ENCODE data around the gene ANXA6. TPM values are rescaled to one million over a fixed set of nuclear protein-coding genes. Genes with fewer than 3 reads are reported as not detected.

ANXA6 gene
- polyA plus RNA-seq, 1 of the 3 experiments (the other 2 are of a cell fraction): 87.5 TPM

DNA sequence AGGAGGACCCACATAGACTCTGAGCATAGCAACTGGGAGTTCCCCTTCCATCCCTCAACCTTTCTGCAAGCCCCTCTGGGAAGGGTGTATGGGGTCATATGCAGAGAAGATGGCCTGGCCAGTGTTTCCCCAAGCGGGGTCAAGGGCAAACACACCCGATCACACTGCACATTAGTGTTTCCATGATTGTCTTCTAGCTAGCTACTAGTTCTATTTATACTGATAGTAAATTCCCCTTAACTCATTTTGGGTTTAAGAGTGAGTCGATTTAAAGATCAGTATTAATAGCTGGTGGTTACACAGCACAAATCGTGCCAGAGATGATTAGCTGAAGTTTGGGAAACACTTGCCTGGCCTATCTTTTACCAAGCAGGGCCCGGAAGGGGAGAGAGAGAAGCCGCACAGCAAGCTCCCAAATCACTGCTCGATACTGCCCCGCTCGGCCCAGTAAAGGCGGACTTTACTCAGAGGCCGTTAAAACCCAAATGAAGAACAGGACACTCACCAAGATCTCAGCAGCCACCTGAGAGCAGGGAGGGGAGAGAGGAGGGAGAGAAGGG, 47.4 kb downstream of the ANXA6 start (continued):
- TF ChIP-seq, protein P1, sequence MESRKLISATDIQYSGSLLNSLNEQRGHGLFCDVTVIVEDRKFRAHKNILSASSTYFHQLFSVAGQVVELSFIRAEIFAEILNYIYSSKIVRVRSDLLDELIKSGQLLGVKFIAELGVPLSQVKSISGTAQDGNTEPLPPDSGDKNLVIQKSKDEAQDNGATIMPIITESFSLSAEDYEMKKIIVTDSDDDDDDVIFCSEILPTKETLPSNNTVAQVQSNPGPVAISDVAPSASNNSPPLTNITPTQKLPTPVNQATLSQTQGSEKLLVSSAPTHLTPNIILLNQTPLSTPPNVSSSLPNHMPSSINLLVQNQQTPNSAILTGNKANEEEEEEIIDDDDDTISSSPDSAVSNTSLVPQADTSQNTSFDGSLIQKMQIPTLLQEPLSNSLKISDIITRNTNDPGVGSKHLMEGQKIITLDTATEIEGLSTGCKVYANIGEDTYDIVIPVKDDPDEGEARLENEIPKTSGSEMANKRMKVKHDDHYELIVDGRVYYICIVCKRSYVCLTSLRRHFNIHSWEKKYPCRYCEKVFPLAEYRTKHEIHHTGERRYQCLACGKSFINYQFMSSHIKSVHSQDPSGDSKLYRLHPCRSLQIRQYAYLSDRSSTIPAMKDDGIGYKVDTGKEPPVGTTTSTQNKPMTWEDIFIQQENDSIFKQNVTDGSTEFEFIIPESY (IDR thresholded peaks at IDR 0.05; ENCODE audit: borderline replicate concordance, low read depth): no peak
- TF ChIP-seq EZH2phosphoT487 (IDR thresholded peaks at IDR 0.05; ENCODE audit: borderline replicate concordance, low read depth) (no peak), GATA2 (CRISPR knock-in tag; IDR thresholded peaks at IDR 0.05) (no peak)

DNA sequence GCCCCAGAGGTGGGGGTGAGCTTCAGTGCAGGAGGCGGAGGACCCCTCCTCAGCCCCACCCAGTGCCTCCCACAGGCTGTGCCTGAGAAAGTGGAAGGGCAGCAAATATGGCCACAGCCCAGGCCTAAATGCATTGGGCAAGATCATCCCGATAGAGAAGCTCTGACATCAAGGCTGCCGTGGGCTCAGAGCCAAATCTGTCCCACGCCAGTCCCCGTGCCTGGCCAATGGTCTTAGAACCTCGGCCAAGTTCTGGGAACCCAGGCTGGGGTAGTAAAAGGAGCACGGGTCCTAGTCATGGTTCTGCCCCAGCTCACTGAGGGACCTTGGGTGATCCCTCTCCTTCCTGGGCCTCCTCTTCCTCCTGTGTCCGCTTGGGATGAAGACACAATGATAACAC, 49.0 kb downstream of the ANXA6 start:
- CTCF ChIA-PET: interaction anchor here (0.8 to 16.3 kb wide), 2 partner anchors 56 kb away, joined by 5 to 441 read pairs; no protein-coding TSS in a partner anchor
- Histone ChIP-seq H3K4me3 (ENCODE audit: low read depth in 2 of 2, low read length in 1 of 2) (no peak overlapping the region), H3K9me3 (no peaks in the 10 kb centered on the region), H3K79me2 (ENCODE audit: insufficient read depth) (no peaks in the 10 kb centered on the region), H3K27me3 (ENCODE audit: insufficient read depth) (no peaks in the 10 kb centered on the region), H3K4me2 (no peak overlapping the region), H3K27ac (ENCODE audit: low read depth in 2 of 2, low read length in 1 of 2) (no peak overlapping the region), H3K9me2 (no peaks in the 10 kb centered on the region), H4K20me1 (ENCODE audit: insufficient read depth) (no peaks in the 10 kb centered on the region), H3K4me1 (ENCODE audit: control insufficient read depth in 1 of 2, insufficient read depth in 2 of 2, low read depth in 1 of 2, low read length in 1 of 2) (peaks cover 0 to 3% of the 10 kb centered on the region in 2 experiments; a peak in 1 of 4 replicates), H3K9ac (no peak overlapping the region), H3K36me3 (replicated peaks in 1 of 2; ENCODE audit: control insufficient read depth in 1 of 2, insufficient read depth in 2 of 2, low read length in 1 of 2) (peaks cover 21 to 40% of the 10 kb centered on the region in 2 experiments), H3F3A (replicated peaks; ENCODE audit: insufficient read depth) (peaks cover under 1% of the 10 kb centered on the region), H2AFZ (ENCODE audit: low read depth) (no peak overlapping the region)
- WGBS (ENCODE audit: low lambda C conversion rate): 90% methylated on average over 7 of the region's 8 CpGs
- POLR2A ChIA-PET: no interaction called here
- DNase-seq: no peak
- TF ChIP-seq, protein P2, sequence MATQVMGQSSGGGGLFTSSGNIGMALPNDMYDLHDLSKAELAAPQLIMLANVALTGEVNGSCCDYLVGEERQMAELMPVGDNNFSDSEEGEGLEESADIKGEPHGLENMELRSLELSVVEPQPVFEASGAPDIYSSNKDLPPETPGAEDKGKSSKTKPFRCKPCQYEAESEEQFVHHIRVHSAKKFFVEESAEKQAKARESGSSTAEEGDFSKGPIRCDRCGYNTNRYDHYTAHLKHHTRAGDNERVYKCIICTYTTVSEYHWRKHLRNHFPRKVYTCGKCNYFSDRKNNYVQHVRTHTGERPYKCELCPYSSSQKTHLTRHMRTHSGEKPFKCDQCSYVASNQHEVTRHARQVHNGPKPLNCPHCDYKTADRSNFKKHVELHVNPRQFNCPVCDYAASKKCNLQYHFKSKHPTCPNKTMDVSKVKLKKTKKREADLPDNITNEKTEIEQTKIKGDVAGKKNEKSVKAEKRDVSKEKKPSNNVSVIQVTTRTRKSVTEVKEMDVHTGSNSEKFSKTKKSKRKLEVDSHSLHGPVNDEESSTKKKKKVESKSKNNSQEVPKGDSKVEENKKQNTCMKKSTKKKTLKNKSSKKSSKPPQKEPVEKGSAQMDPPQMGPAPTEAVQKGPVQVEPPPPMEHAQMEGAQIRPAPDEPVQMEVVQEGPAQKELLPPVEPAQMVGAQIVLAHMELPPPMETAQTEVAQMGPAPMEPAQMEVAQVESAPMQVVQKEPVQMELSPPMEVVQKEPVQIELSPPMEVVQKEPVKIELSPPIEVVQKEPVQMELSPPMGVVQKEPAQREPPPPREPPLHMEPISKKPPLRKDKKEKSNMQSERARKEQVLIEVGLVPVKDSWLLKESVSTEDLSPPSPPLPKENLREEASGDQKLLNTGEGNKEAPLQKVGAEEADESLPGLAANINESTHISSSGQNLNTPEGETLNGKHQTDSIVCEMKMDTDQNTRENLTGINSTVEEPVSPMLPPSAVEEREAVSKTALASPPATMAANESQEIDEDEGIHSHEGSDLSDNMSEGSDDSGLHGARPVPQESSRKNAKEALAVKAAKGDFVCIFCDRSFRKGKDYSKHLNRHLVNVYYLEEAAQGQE (IDR thresholded peaks at IDR 0.05; ENCODE audit: low read depth, low read length): no peak
- TF ChIP-seq, protein P3, sequence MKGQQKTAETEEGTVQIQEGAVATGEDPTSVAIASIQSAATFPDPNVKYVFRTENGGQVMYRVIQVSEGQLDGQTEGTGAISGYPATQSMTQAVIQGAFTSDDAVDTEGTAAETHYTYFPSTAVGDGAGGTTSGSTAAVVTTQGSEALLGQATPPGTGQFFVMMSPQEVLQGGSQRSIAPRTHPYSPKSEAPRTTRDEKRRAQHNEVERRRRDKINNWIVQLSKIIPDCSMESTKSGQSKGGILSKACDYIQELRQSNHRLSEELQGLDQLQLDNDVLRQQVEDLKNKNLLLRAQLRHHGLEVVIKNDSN (IDR thresholded peaks at IDR 0.05; ENCODE audit: borderline replicate concordance, low read depth): no peak
- TF ChIP-seq MXI1 (IDR thresholded peaks at IDR 0.05; ENCODE audit: low read depth, low read length) (no peak), NRF1 (IDR thresholded peaks at IDR 0.05; ENCODE audit: low read depth, low read length) (no peak), GATA2 (CRISPR knock-in tag; IDR thresholded peaks at IDR 0.05) (no peak), EZH2phosphoT487 (IDR thresholded peaks at IDR 0.05; ENCODE audit: borderline replicate concordance, low read depth) (no peak), ELF1 (IDR thresholded peaks at IDR 0.05) (no peak), TCF12 (IDR thresholded peaks at IDR 0.05) (no peak), EP300 (IDR thresholded peaks at IDR 0.05; ENCODE audit: borderline replicate concordance in 1 of 2, low read depth in 1 of 2, low read length in 1 of 2) (no peak), FOXJ3 (CRISPR knock-in tag; IDR thresholded peaks at IDR 0.05) (no peak)
- TF ChIP-seq, protein P4, sequence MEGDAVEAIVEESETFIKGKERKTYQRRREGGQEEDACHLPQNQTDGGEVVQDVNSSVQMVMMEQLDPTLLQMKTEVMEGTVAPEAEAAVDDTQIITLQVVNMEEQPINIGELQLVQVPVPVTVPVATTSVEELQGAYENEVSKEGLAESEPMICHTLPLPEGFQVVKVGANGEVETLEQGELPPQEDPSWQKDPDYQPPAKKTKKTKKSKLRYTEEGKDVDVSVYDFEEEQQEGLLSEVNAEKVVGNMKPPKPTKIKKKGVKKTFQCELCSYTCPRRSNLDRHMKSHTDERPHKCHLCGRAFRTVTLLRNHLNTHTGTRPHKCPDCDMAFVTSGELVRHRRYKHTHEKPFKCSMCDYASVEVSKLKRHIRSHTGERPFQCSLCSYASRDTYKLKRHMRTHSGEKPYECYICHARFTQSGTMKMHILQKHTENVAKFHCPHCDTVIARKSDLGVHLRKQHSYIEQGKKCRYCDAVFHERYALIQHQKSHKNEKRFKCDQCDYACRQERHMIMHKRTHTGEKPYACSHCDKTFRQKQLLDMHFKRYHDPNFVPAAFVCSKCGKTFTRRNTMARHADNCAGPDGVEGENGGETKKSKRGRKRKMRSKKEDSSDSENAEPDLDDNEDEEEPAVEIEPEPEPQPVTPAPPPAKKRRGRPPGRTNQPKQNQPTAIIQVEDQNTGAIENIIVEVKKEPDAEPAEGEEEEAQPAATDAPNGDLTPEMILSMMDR (IDR thresholded peaks at IDR 0.05): no peak

All from SK-N-SH (cell line).